WTC11 (cell line): ENCODE data around the gene HSPBAP1. TPM values are rescaled to one million over a fixed set of nuclear protein-coding genes. Genes with fewer than 3 reads are reported as not detected.

Source experiments
- ATF2 ChIP-seq: sonication (generic); formaldehyde crosslinking; IDR thresholded peaks from 2 replicates; pipeline ENCODE4 v1.8.1; 2022; ENCODE audit warnings: low read depth, missing genetic modification reagents, borderline replicate concordance
- CBFB ChIP-seq: sonication (generic); formaldehyde crosslinking; IDR thresholded peaks from 2 replicates; pipeline ENCODE4 v1.8.1; 2022; ENCODE audit warnings: mild to moderate bottlenecking, low read depth, missing genetic modification reagents
- CREB1 ChIP-seq: sonication (generic); formaldehyde crosslinking; IDR thresholded peaks from 2 replicates; pipeline ENCODE4 v1.8.0; 2023; ENCODE audit warnings: mild to moderate bottlenecking, missing genetic modification reagents
- CREM ChIP-seq: sonication (generic); formaldehyde crosslinking; IDR thresholded peaks from 2 replicates; pipeline ENCODE4 v1.8.1; 2022; ENCODE audit warnings: mild to moderate bottlenecking, missing genetic modification reagents, moderate library complexity
- FOXJ3 ChIP-seq: sonication (generic); formaldehyde crosslinking; IDR thresholded peaks from 2 replicates; pipeline ENCODE4 v1.9.0; 2021; ENCODE audit warnings: missing genetic modification reagents, mild to moderate bottlenecking, borderline replicate concordance
- GABPB1 ChIP-seq: sonication (generic); formaldehyde crosslinking; IDR thresholded peaks from 2 replicates; pipeline ENCODE4 v1.8.1; 2023; ENCODE audit warnings: mild to moderate bottlenecking, missing genetic modification reagents
- IRF1 ChIP-seq: sonication (generic); formaldehyde crosslinking; IDR thresholded peaks from 2 replicates; pipeline ENCODE4 v1.8.0; 2023; ENCODE audit warnings: missing genetic modification reagents
- JUN ChIP-seq: sonication (generic); formaldehyde crosslinking; IDR thresholded peaks from 2 replicates; pipeline ENCODE4 v1.8.0; 2023; ENCODE audit warnings: mild to moderate bottlenecking, missing genetic modification reagents
- MYBL2 ChIP-seq: sonication (generic); formaldehyde crosslinking; IDR thresholded peaks from 2 replicates; pipeline ENCODE4 v1.8.1; 2023; ENCODE audit warnings: mild to moderate bottlenecking, moderate library complexity, missing genetic modification reagents
- NR2C2 ChIP-seq: sonication (generic); formaldehyde crosslinking; IDR thresholded peaks from 2 replicates; pipeline ENCODE4 v1.8.0; 2022; ENCODE audit warnings: mild to moderate bottlenecking, missing genetic modification reagents
- NR3C1 ChIP-seq: sonication (generic); formaldehyde crosslinking; conservative IDR thresholded peaks from 2 replicates; pipeline ENCODE4 v1.8.1; 2023; ENCODE audit warnings: low read depth, mild to moderate bottlenecking, missing genetic modification reagents
- PRRX2 ChIP-seq: fragments of 250-450 bp; sonication (Bioruptor Pico); IDR thresholded peaks from 2 replicates; pipeline ENCODE4 v1.8.0; 2021; ENCODE audit warnings: mild to moderate bottlenecking
- RELA ChIP-seq: sonication (generic); formaldehyde crosslinking; IDR thresholded peaks from 2 replicates; pipeline ENCODE4 v1.8.1; 2022; ENCODE audit warnings: missing genetic modification reagents, mild to moderate bottlenecking, borderline replicate concordance
- SMAD3 ChIP-seq: sonication (generic); formaldehyde crosslinking; IDR thresholded peaks from 2 replicates; pipeline ENCODE4 v1.8.0; 2022; ENCODE audit warnings: missing genetic modification reagents, mild to moderate bottlenecking, borderline replicate concordance
- SP1 ChIP-seq: sonication (generic); formaldehyde crosslinking; conservative IDR thresholded peaks from 2 replicates; pipeline ENCODE4 v1.8.1; 2022; ENCODE audit warnings: missing genetic modification reagents
- TEAD1 ChIP-seq: sonication (generic); formaldehyde crosslinking; IDR thresholded peaks from 2 replicates; pipeline ENCODE4 v1.8.0; 2022; ENCODE audit warnings: mild to moderate bottlenecking, missing genetic modification reagents
- TP53 ChIP-seq: sonication (generic); formaldehyde crosslinking; IDR thresholded peaks from 2 replicates; pipeline ENCODE4 v1.8.1; 2023; ENCODE audit warnings: mild to moderate bottlenecking, missing genetic modification reagents
- USF1 ChIP-seq: sonication (generic); formaldehyde crosslinking; IDR thresholded peaks from 2 replicates; pipeline ENCODE4 v1.8.0; 2022; ENCODE audit warnings: mild to moderate bottlenecking, missing genetic modification reagents
- ZNF138 ChIP-seq: sonication (generic); formaldehyde crosslinking; conservative IDR thresholded peaks from 2 replicates; pipeline ENCODE4 v1.8.1; 2022; ENCODE audit warnings: mild to moderate bottlenecking, moderate library complexity, missing genetic modification reagents
- ZNF396 ChIP-seq: fragments of 250-450 bp; sonication (Bioruptor Pico); IDR thresholded peaks from 2 replicates; pipeline ENCODE4 v1.8.0; 2021; ENCODE audit warnings: mild to moderate bottlenecking, moderate library complexity, borderline replicate concordance
- ZNF532 ChIP-seq: fragments of 250-450 bp; sonication (Bioruptor Pico); IDR thresholded peaks from 2 replicates; pipeline ENCODE4 v1.9.0; 2021; ENCODE audit warnings: mild to moderate bottlenecking, borderline replicate concordance
- total RNA-seq: library from RNA; stranded (reverse); gene quantifications from 3 replicates; pipeline ENCODE4 v1.2.3, GENCODE V29; 2021
- TF ChIP-seq, protein P1 (sequence below): fragments of 250-450 bp; sonication (Bioruptor Pico); IDR thresholded peaks from 2 replicates; pipeline ENCODE4 v2.1.2; 2022; ENCODE audit warnings: mild to moderate bottlenecking, moderate library complexity
- TF ChIP-seq, protein P2 (sequence below): sonication (generic); formaldehyde crosslinking; IDR thresholded peaks from 2 replicates; pipeline ENCODE4 v1.8.0; 2022; ENCODE audit warnings: missing genetic modification reagents
- TF ChIP-seq, protein P3 (sequence below): sonication (generic); formaldehyde crosslinking; IDR thresholded peaks from 2 replicates; pipeline ENCODE4 v1.8.0; 2022; ENCODE audit warnings: mild to moderate bottlenecking, missing genetic modification reagents

HSPBAP1 gene
- total RNA-seq, 1 experiment from 2014 or later: 9.1 TPM

GRCh38 chr3:122793568-122794416 lies at the start of gene HSPBAP1 (continued):
- TF ChIP-seq, protein P1, sequence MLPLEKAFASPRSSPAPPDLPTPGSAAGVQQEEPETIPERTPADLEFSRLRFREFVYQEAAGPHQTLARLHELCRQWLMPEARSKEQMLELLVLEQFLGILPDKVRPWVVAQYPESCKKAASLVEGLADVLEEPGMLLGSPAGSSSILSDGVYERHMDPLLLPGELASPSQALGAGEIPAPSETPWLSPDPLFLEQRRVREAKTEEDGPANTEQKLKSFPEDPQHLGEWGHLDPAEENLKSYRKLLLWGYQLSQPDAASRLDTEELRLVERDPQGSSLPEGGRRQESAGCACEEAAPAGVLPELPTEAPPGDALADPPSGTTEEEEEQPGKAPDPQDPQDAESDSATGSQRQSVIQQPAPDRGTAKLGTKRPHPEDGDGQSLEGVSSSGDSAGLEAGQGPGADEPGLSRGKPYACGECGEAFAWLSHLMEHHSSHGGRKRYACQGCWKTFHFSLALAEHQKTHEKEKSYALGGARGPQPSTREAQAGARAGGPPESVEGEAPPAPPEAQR: no peak
- peak; percentile 25 for TF ChIP-seq GABPB1 (CRISPR knock-in tag)
- TF ChIP-seq USF1 (CRISPR knock-in tag): peak; percentile 99
- TF ChIP-seq CREB1 (CRISPR knock-in tag): peak; percentile 77; the same call in 1 of the 2 replicates
- peak; percentile 79; the same call in 1 of the 2 replicates for TF ChIP-seq SMAD3
- no peak for TF ChIP-seq ZNF396
- TF ChIP-seq CREM (CRISPR knock-in tag): peak; percentile 80
- TF ChIP-seq PRRX2 (CRISPR knock-in tag): no peak
- TF ChIP-seq ZNF532 (CRISPR knock-in tag): no peak
- TF ChIP-seq NR3C1: peak; percentile 93; the same call in 1 of the 2 replicates
- peak; percentile 69; the same call in 1 of the 2 replicates for TF ChIP-seq CBFB (CRISPR knock-in tag)
- TF ChIP-seq MYBL2 (CRISPR knock-in tag): peak; percentile 87
- TF ChIP-seq TP53 (CRISPR knock-in tag): peak; percentile 86; the same call in 1 of the 2 replicates
- TF ChIP-seq TEAD1 (CRISPR knock-in tag): peak; percentile 63; the same call in 1 of the 2 replicates
- TF ChIP-seq, protein P2, sequence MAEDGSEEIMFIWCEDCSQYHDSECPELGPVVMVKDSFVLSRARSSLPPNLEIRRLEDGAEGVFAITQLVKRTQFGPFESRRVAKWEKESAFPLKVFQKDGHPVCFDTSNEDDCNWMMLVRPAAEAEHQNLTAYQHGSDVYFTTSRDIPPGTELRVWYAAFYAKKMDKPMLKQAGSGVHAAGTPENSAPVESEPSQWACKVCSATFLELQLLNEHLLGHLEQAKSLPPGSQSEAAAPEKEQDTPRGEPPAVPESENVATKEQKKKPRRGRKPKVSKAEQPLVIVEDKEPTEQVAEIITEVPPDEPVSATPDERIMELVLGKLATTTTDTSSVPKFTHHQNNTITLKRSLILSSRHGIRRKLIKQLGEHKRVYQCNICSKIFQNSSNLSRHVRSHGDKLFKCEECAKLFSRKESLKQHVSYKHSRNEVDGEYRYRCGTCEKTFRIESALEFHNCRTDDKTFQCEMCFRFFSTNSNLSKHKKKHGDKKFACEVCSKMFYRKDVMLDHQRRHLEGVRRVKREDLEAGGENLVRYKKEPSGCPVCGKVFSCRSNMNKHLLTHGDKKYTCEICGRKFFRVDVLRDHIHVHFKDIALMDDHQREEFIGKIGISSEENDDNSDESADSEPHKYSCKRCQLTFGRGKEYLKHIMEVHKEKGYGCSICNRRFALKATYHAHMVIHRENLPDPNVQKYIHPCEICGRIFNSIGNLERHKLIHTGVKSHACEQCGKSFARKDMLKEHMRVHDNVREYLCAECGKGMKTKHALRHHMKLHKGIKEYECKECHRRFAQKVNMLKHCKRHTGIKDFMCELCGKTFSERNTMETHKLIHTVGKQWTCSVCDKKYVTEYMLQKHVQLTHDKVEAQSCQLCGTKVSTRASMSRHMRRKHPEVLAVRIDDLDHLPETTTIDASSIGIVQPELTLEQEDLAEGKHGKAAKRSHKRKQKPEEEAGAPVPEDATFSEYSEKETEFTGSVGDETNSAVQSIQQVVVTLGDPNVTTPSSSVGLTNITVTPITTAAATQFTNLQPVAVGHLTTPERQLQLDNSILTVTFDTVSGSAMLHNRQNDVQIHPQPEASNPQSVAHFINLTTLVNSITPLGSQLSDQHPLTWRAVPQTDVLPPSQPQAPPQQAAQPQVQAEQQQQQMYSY (CRISPR knock-in tag): peak; percentile 45
- TF ChIP-seq ATF2 (CRISPR knock-in tag): 0 out of 2 replicates have a peak, but pooled peaks have one; percentile 32
- TF ChIP-seq JUN (CRISPR knock-in tag): peak; percentile 59; the same call in 1 of the 2 replicates
- TF ChIP-seq, protein P3, sequence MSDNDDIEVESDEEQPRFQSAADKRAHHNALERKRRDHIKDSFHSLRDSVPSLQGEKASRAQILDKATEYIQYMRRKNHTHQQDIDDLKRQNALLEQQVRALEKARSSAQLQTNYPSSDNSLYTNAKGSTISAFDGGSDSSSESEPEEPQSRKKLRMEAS (CRISPR knock-in tag): peak; percentile 98
- 0 out of 2 replicates have a peak, but pooled peaks have one; percentile 21 for TF ChIP-seq ZNF138
- peak; percentile 78 for TF ChIP-seq SP1
- no peak for TF ChIP-seq FOXJ3 (CRISPR knock-in tag)
- no peak; the same call in 1 of the 2 replicates for TF ChIP-seq RELA
- peak; percentile 36; the same call in 1 of the 2 replicates for TF ChIP-seq IRF1 (CRISPR knock-in tag)
- 0 out of 2 replicates have a peak, but pooled peaks have one; percentile 41 for TF ChIP-seq NR2C2 (CRISPR knock-in tag)
